Esophagus squamous epithelium (tissue), 4 donors: ENCODE measurements around the gene DHODH.

Experiments used
- CTCF ChIP-seq, 6 experiments: fragments of 450-650 bp in 4 of 6; fragments of 200-600 bp in 2 of 6; sonication (generic) in 2 of 6; IDR thresholded peaks; one replicate each; pipeline ENCODE4 v1.5.1; 2016 to 2019; ENCODE audit warnings: antibody characterized with exemption in 6 of 6, mild to moderate bottlenecking in 4 of 6, moderate library complexity in 4 of 6
- POLR2A ChIP-seq, 4 donors: fragments of 450-650 bp; IDR thresholded peaks; one replicate each; pipeline ENCODE4 v1.6.1; 2017; ENCODE audit warnings: antibody characterized with exemption in 4 of 4, mild to moderate bottlenecking in 4 of 4, moderate library complexity in 3 of 4

GRCh38 chr16:72023962-72024361 lies 15.4 kb downstream of the DHODH start:
- no peak for TF ChIP-seq CTCF (IDR thresholded peaks at IDR 0.05)
- no peak for TF ChIP-seq POLR2A (IDR thresholded peaks at IDR 0.05)
